ENCODE results near the gene NRM. TPM values are rescaled to one million over a fixed set of nuclear protein-coding genes. Genes with fewer than 3 reads are reported as not detected.

NRM gene
- total RNA-seq, 1 donor from 2014 or later: 6.1 TPM

DNA sequence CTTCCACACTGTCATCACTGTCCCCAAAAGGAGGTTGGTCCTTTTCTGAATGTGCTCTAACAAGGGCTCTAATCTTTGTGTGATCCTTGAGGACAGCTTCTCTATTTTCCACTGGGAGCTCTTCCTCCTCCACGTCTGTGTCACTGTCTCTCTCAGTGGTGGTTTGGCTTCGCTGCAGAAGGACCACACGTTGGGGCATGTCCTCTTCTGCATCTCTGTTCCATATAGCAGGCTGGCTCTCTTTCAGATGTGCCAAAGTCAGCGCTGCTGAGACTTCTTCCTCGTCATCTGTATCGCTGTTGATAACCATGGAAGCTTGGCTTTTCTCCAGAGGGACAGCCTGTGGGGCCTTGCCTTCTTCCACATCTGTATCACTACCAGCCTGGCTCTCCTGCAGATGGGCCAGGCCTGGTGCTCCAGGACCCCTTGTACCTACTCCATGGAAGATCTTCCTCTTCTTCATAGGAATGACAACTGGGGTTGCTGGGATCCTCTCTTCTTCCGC, 21.7 kb upstream of the NRM start:
- peaks cover 0 to 51% of the 10 kb centered on the region in 2 donors for H3K36me3 ChIP-seq
- no peaks in the 10 kb centered on the region for H3K27me3 ChIP-seq
- TF ChIP-seq, protein P1, sequence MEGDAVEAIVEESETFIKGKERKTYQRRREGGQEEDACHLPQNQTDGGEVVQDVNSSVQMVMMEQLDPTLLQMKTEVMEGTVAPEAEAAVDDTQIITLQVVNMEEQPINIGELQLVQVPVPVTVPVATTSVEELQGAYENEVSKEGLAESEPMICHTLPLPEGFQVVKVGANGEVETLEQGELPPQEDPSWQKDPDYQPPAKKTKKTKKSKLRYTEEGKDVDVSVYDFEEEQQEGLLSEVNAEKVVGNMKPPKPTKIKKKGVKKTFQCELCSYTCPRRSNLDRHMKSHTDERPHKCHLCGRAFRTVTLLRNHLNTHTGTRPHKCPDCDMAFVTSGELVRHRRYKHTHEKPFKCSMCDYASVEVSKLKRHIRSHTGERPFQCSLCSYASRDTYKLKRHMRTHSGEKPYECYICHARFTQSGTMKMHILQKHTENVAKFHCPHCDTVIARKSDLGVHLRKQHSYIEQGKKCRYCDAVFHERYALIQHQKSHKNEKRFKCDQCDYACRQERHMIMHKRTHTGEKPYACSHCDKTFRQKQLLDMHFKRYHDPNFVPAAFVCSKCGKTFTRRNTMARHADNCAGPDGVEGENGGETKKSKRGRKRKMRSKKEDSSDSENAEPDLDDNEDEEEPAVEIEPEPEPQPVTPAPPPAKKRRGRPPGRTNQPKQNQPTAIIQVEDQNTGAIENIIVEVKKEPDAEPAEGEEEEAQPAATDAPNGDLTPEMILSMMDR (IDR thresholded peaks at IDR 0.05): no peak
- TF ChIP-seq POLR2AphosphoS5 (IDR thresholded peaks at IDR 0.05; ENCODE audit: insufficient read depth in 1 of 2, low read depth in 1 of 2): no peak
- TF ChIP-seq POLR2A (IDR thresholded peaks at IDR 0.05): no peak
- intact Hi-C loops (cut with DNase I): no loop called here
- H3K27ac ChIP-seq: no peak overlapping the region
- no peaks in the 10 kb centered on the region for H3K9me3 ChIP-seq
- H3K4me3 ChIP-seq: no peak overlapping the region
- peaks cover 10% of the 10 kb centered on the region for H3K4me1 ChIP-seq
- no peak for DNase-seq (ENCODE audit: extremely low spot score in 2 of 2)

DNA sequence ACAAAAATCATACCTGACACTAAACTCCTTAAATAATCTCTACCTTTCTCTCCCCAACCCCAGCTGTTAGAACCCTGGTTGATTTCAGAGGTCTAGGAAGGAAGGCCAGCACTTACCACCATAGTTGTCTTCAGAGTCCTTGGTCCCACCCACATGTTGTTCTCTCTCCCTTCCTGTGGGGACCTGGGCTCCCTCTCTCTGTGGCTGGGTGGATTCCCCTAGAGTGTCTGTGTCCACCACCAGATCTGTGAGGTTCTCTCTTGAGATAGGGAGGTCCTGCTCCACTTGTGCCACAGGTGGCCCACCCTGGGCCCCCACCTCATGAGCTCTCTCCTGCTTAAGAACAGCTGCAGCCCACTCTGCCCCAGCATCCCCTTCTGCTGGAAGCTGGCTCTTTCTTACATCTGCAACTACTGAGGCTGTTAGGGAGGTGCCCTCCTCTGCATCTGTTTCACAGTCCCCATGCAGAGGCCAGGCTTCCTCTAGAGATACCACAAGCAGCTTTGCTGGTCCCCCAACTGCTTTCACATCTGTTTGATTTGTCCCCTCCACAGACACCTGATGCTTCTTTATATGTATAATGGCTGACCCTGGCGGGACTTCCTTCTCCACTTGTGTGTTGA, 21.1 kb upstream of the NRM start:
- no peak overlapping the region for H3K27ac ChIP-seq
- H3K36me3 ChIP-seq: peaks cover 0 to 58% of the 10 kb centered on the region in 2 donors
- TF ChIP-seq, protein P1 (IDR thresholded peaks at IDR 0.05): no peak
- TF ChIP-seq POLR2AphosphoS5 (IDR thresholded peaks at IDR 0.05; ENCODE audit: insufficient read depth in 1 of 2, low read depth in 1 of 2): no peak
- TF ChIP-seq POLR2A (IDR thresholded peaks at IDR 0.05): no peak

GRCh38 chr6:30709101-30709868, 18.5 kb upstream of the NRM start:
- no peaks in the 10 kb centered on the region for H3K4me1 ChIP-seq
- H3K9me3 ChIP-seq: no peaks in the 10 kb centered on the region
- intact Hi-C loops (cut with DNase I): no loop called here
- TF ChIP-seq POLR2A (IDR thresholded peaks at IDR 0.05) (no peak), POLR2AphosphoS5 (IDR thresholded peaks at IDR 0.05; ENCODE audit: insufficient read depth in 1 of 2, low read depth in 1 of 2) (no peak)
- TF ChIP-seq, protein P1 (IDR thresholded peaks at IDR 0.05): no peak
- no peaks in the 10 kb centered on the region for H3K27me3 ChIP-seq
- peaks cover 0 to 61% of the 10 kb centered on the region in 2 donors for H3K36me3 ChIP-seq
- DNase-seq (ENCODE audit: extremely low spot score in 2 of 2): no peak
- no peak overlapping the region for H3K4me3 ChIP-seq
- no peak overlapping the region for H3K27ac ChIP-seq

More for the DNA sequence above, 21.1 kb upstream of the NRM start:
- no peak for DNase-seq (ENCODE audit: extremely low spot score in 2 of 2)
- peaks cover 10% of the 10 kb centered on the region for H3K4me1 ChIP-seq
- H3K27me3 ChIP-seq: no peaks in the 10 kb centered on the region
- no peak overlapping the region for H3K4me3 ChIP-seq
- intact Hi-C loops (cut with DNase I): no loop called here
- H3K9me3 ChIP-seq: no peaks in the 10 kb centered on the region

DNA sequence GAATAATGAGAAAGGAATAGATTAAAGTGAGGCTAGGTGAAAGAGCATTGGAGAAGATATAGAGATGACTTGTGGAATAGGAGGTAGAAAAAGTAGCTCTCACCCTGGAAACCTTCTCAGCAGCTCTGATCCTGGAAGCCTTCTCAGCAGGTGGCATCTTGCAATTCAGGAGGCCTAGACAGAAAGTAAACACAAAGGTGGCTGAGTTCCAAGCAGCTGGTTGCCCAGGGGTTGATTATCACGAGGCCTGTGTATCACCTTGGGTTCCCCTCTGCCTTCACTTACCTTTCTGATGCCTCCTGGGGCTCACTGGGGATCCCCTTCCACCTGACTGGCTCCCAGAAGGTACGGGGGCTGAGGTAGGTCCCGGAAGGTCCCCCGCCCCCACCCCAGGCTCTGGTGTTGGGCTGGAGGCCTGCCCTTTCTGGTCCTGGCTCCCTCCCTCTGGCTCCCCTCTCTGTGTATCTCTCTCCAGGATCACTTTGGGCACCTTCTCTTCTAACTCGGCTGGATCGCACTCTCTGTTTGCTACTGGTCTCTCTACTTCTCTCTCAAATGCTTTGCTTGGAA, 16.6 kb upstream of the NRM start:
- peaks cover 0 to 49% of the 10 kb centered on the region in 2 donors for H3K36me3 ChIP-seq
- DNase-seq (ENCODE audit: extremely low spot score in 2 of 2): no peak
- no peak overlapping the region for H3K27ac ChIP-seq
- H3K27me3 ChIP-seq: no peaks in the 10 kb centered on the region
- no peaks in the 10 kb centered on the region for H3K4me1 ChIP-seq
- no peaks in the 10 kb centered on the region for H3K9me3 ChIP-seq
- intact Hi-C loops (cut with DNase I): no loop called here
- TF ChIP-seq, protein P1 (IDR thresholded peaks at IDR 0.05): no peak
- TF ChIP-seq POLR2AphosphoS5 (IDR thresholded peaks at IDR 0.05; ENCODE audit: insufficient read depth in 1 of 2, low read depth in 1 of 2): no peak
- TF ChIP-seq POLR2A (IDR thresholded peaks at IDR 0.05): no peak
- H3K4me3 ChIP-seq: no peak overlapping the region
